OCI-LY7 (cell line): ENCODE results near the gene COL23A1. TPM values are rescaled to one million over a fixed set of nuclear protein-coding genes. Genes with fewer than 3 reads are reported as not detected.
"Not testable (repeated sequence)": the region's sequence is repeated elsewhere in the genome, so short reads cannot be mapped to it uniquely, and the experiment has no call there.

ENCODE experiments used
- BruUV-seq: library from RNA; stranded (reverse); fragments of 400-500 nt; replicated peaks from 2 replicates; lab custom pipeline; 2021; lab: Mats Ljungman, UMichigan
- CTCF ChIA-PET: fragments of 300-600 bp; sonication (Branson Sonifier 250); formaldehyde crosslinking; loops from one replicate; lab custom pipeline; 2022; ENCODE audit warnings: antibody characterized with exemption; ENCODE audit not compliant: unreplicated experiment; lab: Charles Lee
- POLR2A ChIA-PET: fragments of 300-600 bp; sonication (Branson Sonifier 250); formaldehyde crosslinking; loops from one replicate; lab custom pipeline; 2022; ENCODE audit warnings: antibody characterized with exemption; lab: Charles Lee
- DNase-seq: peaks from one replicate; pipeline ENCODE4 v3.0.0-alpha.2; 2015; ENCODE audit warnings: low spot score
- H2AFZ ChIP-seq: fragments of 200-600 bp; sonication (generic), shearing (Covaris generic); 2 replicates; pipeline ENCODE4 v1.6.1; 2014; ENCODE audit warnings: mild to moderate bottlenecking, antibody characterized with exemption, low read length, moderate library complexity
- H3K27ac ChIP-seq: fragments of 200-600 bp; sonication (generic); 2 replicates; pipeline ENCODE4 v1.5.1; 2014; ENCODE audit warnings: mixed run types, low read depth, mild to moderate bottlenecking, moderate library complexity, low read length, inconsistent platforms; ENCODE audit not compliant: poor library complexity, severe bottlenecking
- H3K36me3 ChIP-seq: fragments of 200-600 bp; sonication (generic); 2 replicates; pipeline ENCODE4 v1.6.1; 2014; ENCODE audit warnings: mild to moderate bottlenecking, antibody characterized with exemption, low read length, moderate library complexity, mixed read lengths; ENCODE audit not compliant: insufficient read depth
- H3K4me1 ChIP-seq: fragments of 200-600 bp; sonication (generic); 2 replicates; pipeline ENCODE4 v1.5.1; 2014; ENCODE audit warnings: mild to moderate bottlenecking, low read length; ENCODE audit not compliant: insufficient read depth, poor library complexity, severe bottlenecking
- H3K4me2 ChIP-seq: fragments of 200-600 bp; sonication (generic); 2 replicates; pipeline ENCODE4 v1.6.1; 2014; ENCODE audit warnings: mild to moderate bottlenecking, low read length
- H3K4me3 ChIP-seq: fragments of 200-600 bp; sonication (generic); 2 replicates; pipeline ENCODE4 v1.5.1; 2014; ENCODE audit warnings: mild to moderate bottlenecking, low read depth, low read length; ENCODE audit not compliant: poor library complexity, severe bottlenecking
- H3K79me2 ChIP-seq: fragments of 200-600 bp; sonication (generic); 2 replicates; pipeline ENCODE4 v1.6.1; 2016; ENCODE audit warnings: low read depth, mild to moderate bottlenecking, low read length, moderate library complexity, mixed read lengths; ENCODE audit not compliant: insufficient read depth
- H3K9me2 ChIP-seq: fragments of 200-600 bp; sonication (generic); 2 replicates; pipeline ENCODE4 v1.6.1; 2016; ENCODE audit warnings: mild to moderate bottlenecking, low read length, mixed read lengths; ENCODE audit not compliant: insufficient read depth
- H3K9me3 ChIP-seq: fragments of 200-600 bp; sonication (generic); 2 replicates; pipeline ENCODE4 v1.6.1; 2014; ENCODE audit warnings: mild to moderate bottlenecking, mixed run types, low read length, mixed read lengths
- H4K20me1 ChIP-seq: fragments of 200-600 bp; sonication (generic); 2 replicates; pipeline ENCODE4 v1.6.1; 2014; ENCODE audit warnings: mild to moderate bottlenecking, antibody characterized with exemption, low read length, moderate library complexity, mixed read lengths; ENCODE audit not compliant: insufficient read depth
- CTCF ChIP-seq: fragments of 200-600 bp; sonication (generic); conservative IDR thresholded peaks from 2 replicates; pipeline ENCODE4 v1.5.1; 2014; ENCODE audit warnings: mild to moderate bottlenecking, antibody characterized with exemption, low read length, moderate library complexity, mixed read lengths
- EZH2phosphoT487 ChIP-seq: fragments of 200-600 bp; sonication (generic); IDR thresholded peaks from 2 replicates; pipeline ENCODE4 v1.6.1; 2018; ENCODE audit warnings: low read depth, borderline replicate concordance, mild to moderate bottlenecking, mixed run types, antibody characterized with exemption, low read length, moderate library complexity, mixed read lengths
- intact Hi-C: fragments of 100-400 bp; cut with micrococcal nuclease; formaldehyde crosslinking; loops from one replicate; pipeline ENCODE4 v1.10.0; 2022; ENCODE audit not compliant: unreplicated experiment
- total RNA-seq, 2 experiments: library from RNA; depleted of rRNA in 1 of 2; stranded (reverse); fragments of >200 nt in 1 of 2; shearing (Covaris generic) in 1 of 2; gene quantifications; 2 replicates each; pipeline ENCODE4 v1.2.3, GENCODE V29; 2014 to 2022

Gene COL23A1
- total RNA-seq, 2 experiments from 2014 or later: 0.53 TPM; not detected in 1

- Histone ChIP-seq H3K4me1 (peaks cover 30% of the 10 kb centered on the region), H3K79me2 (peaks cover 29% of the 10 kb centered on the region), H2AFZ (no peak overlapping the region), H3K4me3 (no peak overlapping the region), H3K27ac (no peak overlapping the region), H3K4me2 (peak overlapping the region; percentile 98; the same call in 1 of the 2 replicates), H4K20me1 (peaks cover 9% of the 10 kb centered on the region; the same call in 1 of the 2 replicates), H3K9me3 (no peaks in the 10 kb centered on the region), H3K9me2 (no peaks in the 10 kb centered on the region), H3K36me3 (peaks cover 70% of the 10 kb centered on the region)
- ChIA-PET CTCF (no interaction called here), POLR2A (interaction anchor here (0.6 to 1.0 kb wide), 3 partner anchors 14 to 124 kb away, joined by 4 to 6 read pairs (median 5); no protein-coding TSS in a partner anchor)
- no TSS peak for BruUV-seq
- intact Hi-C loops: loop anchor here (10.0 kb wide), 1 partner anchor 395 kb away; the partner anchor contains the start of gene CLK4
- no peak for TF ChIP-seq EZH2phosphoT487
- no peak for TF ChIP-seq CTCF
- DNase-seq: no peak
Measured at GRCh38 chr5:178229861-178230260, 360.3 kb downstream of the COL23A1 start.

DNA sequence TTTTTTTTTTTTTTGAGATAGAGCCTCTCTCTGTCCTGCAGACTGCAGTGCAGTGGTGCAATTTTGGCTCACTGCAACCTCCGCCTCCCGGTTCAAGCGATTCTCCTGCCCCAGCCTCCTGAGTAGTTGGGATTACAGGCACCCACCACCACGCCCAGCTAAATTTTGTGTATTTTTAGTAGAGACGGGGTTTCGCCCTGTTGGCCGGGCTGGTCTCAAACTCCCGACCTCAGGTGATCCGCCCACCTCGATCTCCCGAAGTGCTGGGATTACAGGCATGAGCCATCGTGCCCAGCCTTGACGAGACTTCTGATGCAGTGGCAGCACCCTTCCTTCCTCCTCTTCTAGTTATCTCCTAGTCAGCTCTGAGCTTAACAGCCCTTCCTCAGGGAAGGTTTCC is 361.1 kb downstream of the COL23A1 start:
- H3K4me2 ChIP-seq: not testable (repeated sequence)

DNA sequence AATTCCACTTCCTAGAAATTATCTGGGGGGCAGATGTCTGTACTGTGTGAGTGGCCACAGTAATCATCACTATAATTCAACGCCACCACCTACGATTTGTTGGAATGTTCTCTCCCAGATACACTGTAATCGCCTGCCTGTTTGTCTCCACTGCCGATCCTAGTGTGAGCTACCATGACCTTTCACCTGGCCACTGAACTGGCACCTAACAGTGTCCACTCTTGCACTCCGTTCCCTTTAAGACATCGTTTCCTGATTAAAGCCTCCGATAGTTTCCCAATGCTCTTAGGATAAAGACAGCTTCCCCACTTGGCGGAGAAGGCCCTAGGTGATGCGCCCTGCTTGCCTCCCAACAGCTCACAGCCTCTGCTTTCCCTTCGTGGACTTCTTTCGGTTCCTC is 361.6 kb downstream of the COL23A1 start:
- Histone ChIP-seq H4K20me1 (peaks cover 9% of the 10 kb centered on the region; the same call in 1 of the 2 replicates), H3K9me2 (no peaks in the 10 kb centered on the region), H3K36me3 (peaks cover 83% of the 10 kb centered on the region), H3K27ac (no peak overlapping the region), H2AFZ (no peak overlapping the region), H3K4me2 (no peak overlapping the region), H3K79me2 (peaks cover 29% of the 10 kb centered on the region), H3K9me3 (no peaks in the 10 kb centered on the region), H3K4me3 (no peak overlapping the region), H3K4me1 (peaks cover 23% of the 10 kb centered on the region)
- ChIA-PET CTCF (no interaction called here), POLR2A (interaction anchor here (0.5 to 1.2 kb wide), 3 partner anchors 10 to 1380 kb away, joined by 3 to 5 read pairs (median 4); no protein-coding TSS in a partner anchor)
- no TSS peak for BruUV-seq
- no peak for DNase-seq
- intact Hi-C loops: no loop called here
- TF ChIP-seq EZH2phosphoT487: no peak

More for the DNA sequence above, 361.1 kb downstream of the COL23A1 start:
- Histone ChIP-seq H3K36me3 (peaks cover 78% of the 10 kb centered on the region), H3K79me2 (peaks cover 29% of the 10 kb centered on the region), H3K4me1 (peaks cover 23% of the 10 kb centered on the region)
- intact Hi-C loops, CTCF ChIA-PET, H2AFZ ChIP-seq, H3K27ac ChIP-seq, H4K20me1 ChIP-seq, BruUV-seq, H3K4me3 ChIP-seq, H3K9me2 ChIP-seq, H3K9me3 ChIP-seq, DNase-seq: not testable (repeated sequence)
- POLR2A ChIA-PET: interaction anchor here (0.8 to 1.2 kb wide), 2 partner anchors 10 to 11 kb away, joined by 4 to 5 read pairs; no protein-coding TSS in a partner anchor
